Measurements from ENCODE around the gene ASXL3.

Gene ASXL3

DNA sequence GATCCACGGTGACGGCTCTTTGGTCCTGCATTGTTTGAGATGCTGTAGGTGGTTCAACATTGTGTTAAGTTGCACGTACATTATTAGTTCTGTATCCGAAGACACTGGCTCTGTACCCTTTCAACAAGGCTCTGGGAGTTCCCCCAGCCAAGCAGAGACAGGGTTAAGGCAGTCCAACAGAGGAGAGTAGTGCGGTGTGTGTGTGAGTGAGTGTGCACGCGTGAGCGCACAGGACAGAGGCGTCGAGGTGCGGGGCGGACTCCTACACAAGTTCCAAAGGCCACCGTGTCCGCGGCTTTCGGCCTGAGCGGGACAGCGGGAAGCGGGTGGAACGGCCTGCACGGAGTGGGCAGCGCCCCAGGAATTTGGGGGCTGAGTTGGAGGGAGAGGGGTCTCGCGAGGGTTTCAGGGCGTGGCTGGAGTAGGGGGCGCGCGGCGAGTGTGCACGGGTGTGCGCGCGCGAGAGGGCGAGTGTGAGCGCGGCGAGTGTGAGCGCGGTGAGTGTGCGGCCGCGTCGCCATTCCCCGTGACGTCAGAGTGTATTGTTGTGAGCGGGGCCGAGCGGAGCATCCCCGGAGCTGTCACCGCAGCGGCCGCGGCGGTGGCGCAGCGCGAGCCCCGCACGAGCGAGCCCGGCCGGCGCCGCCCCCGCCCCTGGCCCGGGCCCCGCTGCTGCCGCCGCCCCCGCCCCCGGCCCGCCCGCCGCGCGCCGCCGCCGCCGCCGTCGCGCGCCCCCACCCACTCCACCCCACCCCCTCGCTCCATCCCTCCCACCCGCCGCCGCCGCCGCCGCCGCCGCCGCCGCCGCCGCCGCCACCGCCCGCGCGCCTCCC, at the start of gene ASXL3:
ASXL3 (plus strand) TSS at position 535 of the 833 bp plus-strand sequence. CDS start 413 bp downstream, outside the sequence.
- DNase-seq (ENCODE audit: low spot score), result no peak

DNA sequence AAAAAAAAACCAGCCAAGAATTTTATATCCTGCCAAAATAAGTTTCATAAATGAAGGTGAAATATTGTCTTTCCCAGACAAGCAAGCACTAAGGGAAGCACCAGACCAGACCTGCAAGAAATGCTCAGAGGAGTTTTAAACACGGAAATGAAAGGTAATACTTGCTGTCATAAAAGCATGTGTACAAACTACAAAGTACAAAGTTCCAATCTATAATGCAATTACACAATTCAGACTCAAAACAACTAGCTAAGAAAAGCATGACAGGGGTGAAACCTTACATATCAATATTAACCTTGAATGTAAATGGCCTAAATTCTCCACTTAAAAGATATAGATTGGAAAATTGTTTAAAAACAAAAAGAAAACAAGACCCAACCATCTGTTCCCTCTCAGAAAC, 45.0 kb upstream of the ASXL3 start:
- DNase-seq (ENCODE audit: low spot score), result no peak

DNA sequence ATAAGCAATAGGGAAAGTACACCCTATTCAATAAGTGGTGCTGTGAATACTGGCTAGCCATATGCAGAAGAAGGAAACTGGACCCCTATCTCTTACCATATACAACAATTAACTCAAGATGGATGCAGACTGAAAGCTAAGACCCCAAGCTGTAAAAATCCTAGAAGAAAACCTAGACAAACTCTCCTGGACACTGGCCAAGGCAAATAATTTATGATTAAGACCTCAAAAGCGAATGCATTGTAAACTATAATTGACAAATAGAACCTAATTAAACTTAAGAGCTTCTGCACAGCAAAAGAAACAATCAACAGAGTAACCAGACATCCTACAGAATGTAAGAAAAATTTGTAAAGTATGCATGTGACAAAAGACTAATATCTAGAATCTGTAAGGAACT, 41.1 kb upstream of the ASXL3 start:
- no peak for DNase-seq (ENCODE audit: low spot score)

DNA sequence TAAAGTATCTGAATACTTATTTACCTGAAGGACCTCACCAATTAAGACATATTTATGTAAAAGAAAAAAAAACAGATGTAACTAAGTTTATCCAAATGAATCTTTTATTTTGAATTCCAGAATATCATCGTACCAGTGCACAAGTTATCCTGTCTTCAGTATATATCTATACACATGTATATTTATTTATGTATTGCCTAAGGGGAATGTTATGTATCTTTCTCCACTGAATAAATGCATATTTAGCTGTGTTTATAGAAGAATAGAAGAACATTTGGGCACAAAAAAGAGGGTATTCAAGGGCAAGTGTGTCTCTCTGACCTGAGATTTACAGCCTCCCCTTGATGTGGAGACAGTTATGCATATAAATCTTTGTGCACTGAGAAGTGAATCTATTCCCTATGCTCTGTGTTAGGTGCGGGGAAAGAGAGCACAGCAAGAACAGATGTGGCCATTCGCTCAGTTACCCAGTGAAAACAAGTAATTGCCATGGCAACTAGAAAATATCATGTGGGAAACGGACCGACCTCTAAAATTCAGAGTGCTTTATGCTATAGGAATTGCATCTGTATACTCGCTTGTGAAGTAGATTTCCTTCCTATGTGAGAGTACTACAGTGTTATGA, 39.5 kb upstream of the ASXL3 start:
- no peak for DNase-seq (ENCODE audit: low spot score)

DNA sequence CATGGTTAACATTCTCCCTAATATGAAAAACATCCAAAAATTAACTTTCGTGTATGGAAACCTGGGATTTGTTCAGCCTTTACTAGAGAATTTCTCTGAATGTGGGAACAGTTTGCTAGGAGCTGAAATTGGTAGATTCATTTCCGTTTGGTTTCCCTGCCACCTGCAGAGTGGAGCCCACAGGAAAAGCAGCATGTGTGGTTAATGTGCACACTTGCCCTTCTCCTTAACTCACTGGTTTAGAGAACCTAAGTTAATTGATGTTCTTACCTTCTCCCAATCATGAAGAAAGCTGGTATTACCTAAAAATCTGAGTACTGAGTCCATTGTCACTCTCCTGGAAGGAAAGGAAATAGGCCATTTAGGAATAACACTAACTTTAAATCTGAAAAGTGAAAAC, 37.6 kb upstream of the ASXL3 start:
- no peak for DNase-seq (ENCODE audit: low spot score)

DNA sequence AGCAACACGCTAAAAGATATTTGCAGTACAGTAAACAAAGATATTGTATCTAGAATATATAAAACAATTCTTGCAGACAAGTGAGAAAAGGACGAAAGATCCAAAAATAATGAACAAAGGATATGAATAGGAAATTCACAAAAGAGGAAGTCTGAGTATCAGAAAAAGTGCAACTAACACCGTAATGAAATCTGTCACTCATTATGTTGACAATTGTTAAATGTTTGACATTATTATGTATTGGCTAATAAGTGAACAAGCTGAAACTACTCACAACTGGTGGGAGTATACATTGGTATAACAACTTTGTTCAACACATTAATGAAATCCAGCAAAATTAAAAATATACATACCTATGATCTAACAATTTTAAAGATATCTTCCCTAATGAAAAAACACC, 36.7 kb upstream of the ASXL3 start:
- DNase-seq (ENCODE audit: low spot score), result no peak

DNA sequence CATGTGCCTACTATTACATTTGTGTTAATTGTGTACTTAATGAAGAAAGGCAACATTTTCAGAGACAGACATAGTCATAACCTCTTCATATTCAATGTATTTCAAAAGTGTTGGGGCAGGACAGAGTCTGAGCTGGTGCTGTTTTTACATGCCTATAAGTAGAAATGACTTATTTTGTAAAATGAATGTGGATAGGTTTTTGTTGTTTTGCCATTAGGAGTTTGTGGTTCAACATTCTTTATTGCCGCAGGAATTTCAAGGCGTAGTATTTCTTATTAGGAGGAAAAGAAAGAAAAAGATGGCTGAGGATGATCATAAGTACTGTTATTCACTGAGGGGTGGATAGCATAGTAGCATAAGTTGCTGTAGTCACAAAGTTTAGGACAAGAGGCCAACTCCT, 21.2 kb upstream of the ASXL3 start:
- DNase-seq (ENCODE audit: low spot score), result no peak

DNA sequence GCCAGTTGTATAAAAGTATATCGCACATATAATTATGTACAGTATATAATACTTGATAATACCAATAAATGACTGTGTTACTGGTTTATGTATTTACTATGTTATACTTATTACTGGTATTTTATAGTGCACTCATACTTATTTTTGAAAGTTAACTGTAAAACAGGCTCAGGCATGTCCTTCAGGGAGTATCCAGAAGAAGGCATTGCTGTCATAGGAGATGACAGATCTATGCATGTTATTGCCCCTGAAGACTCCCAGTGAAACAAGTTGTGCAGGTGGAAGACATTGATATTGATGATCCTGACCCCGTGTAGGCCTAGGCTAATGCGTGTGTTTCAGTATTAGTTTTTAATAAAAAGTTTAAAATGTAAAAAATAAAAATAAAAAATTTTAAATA, 20.3 kb upstream of the ASXL3 start:
- no peak for DNase-seq (ENCODE audit: low spot score)

DNA sequence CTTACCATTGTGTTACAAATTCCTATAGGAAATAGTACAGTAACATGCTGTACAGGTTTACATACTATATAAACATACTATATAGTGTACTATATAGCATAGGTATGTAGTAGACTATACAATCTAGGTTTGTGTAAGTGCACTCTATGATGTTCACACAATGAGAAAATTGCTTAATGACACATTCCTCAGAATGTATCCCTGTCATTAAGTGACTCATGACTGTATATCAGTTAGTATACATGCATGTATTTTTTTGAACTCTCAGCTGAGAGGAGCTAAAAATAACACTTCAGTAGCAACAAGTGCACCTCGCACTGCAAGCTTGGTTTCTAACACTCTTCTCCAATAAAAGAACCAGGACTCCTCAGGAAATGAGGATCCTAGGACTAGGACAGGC, 19.5 kb upstream of the ASXL3 start:
- no peak for DNase-seq (ENCODE audit: low spot score)

DNA sequence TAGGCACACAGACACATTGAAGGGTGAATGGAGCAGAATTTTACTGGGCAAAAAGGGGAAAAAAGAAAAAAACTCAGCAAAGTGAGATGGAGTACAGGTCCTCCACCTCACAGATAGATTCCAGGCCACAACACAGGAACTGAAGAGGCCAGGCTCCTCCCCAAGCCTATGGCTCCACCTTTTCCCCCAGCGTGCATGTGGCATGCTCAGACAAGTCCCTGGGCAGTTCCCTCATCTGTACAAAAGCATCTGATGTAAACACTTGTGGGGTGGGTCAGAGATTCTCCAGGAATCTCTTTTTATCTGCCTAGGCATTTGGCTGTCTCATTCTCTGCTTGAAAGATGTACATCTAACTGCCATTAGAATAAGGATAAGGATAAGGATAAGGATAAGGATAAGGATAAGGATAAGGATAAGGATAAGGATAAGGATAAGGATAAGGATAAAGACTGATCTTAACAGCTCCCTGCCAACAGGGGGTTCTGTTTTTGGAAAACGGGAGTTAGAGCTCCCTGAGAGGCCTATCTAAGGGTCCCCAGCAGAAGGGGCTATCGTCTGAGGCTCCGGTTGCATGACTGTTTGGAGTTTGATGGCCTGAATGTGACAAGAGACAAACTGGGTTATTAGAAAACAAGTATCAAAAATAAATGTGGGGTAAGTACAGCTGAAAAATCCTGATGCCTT, 17.2 kb upstream of the ASXL3 start:
- no peak for DNase-seq (ENCODE audit: low spot score)

DNA sequence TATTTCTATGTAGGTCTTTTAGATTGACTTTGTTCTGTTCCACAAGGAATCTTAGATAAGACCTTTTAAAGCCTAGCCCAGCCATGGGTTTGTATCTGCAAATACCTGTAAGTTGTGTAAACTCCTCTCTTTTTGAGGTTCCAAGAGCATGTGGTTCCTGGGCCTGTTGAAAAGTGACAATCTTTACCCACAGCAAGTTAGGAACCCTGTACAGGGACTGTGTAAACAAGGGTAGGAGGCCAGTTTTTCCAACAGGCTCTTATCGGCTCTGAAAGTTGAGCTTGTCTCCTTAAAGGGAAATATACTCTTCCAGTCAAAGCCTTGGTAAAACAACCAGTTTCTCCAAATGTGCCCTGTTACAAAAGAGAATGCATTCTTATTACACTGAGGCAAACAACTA, 15.3 kb upstream of the ASXL3 start:
- no peak for DNase-seq (ENCODE audit: low spot score)

DNA sequence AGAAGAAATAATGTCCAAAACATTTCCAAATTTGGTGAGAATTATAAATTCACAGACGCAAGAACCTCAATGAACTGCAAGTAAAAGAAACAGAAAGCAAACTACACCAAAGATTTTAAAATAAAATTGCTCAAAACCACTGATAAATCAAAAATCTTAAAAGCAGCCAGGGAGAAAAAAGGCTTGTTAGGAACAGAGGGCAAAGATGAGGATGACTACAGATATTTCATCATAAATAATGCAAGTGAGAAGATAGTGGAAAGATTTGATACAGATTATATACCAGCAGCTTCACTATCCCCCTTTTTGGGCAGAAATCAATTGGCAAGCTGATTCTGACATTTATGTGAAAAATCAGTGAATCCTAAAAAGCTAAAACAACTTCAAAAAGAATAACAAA, 10.3 kb upstream of the ASXL3 start:
- DNase-seq (ENCODE audit: low spot score), result no peak

DNA sequence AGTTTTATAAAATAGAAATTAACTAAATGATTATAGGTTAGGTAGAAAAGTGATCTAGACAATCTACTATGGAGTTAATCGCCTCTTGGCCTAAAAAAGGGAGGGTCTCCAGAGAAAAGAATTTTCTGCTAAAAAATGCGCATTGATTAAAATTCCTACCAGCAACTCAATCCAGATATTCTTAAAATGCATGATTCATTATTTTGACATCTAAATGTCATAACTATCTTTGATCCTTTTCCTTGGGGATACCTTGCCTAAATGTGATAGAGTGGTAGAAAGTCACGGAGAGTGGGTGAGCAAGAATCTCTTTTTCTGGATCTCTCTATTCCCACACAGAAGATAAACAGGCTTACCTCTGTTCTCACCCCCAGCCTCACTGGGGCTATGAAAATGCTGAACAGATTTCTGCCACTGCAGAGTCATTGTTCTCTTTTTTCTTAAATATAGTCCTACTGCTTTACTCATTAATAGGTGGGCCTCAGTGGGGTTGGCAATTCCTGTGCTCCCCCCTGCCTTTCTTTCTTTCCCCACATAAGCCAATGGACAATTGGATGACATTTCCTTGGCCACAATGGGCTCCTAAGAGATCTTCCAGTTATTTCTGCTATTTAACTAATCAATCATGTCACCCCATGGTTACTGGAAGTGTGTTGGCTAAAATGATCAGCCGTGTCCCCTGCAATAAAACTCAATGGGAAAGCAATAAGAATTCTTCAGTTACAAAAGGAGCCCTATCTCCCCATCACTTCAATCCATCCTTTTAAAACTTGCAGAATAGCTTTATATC, 5.8 kb upstream of the ASXL3 start:
- DNase-seq (ENCODE audit: low spot score), result no peak

DNA sequence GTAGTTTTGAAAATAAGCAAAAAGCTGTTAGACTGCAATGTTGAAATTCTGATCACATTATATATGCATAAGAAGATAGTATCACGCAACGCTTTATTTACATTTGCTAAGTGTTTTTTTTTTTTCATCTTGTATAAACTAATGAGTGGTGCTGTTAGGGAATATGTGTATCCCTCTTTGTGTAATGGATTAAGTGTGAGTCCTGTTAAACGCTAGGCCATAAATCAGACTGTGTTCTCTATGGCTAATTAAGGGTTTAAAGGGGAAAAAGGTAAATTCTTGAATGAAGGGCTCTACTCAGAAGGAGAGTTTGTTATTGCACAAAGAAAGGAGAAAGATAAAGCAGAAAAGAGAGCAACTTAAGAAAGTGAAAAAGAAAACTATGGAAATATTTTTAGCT, 4.8 kb upstream of the ASXL3 start:
- DNase-seq (ENCODE audit: low spot score), result no peak

DNA sequence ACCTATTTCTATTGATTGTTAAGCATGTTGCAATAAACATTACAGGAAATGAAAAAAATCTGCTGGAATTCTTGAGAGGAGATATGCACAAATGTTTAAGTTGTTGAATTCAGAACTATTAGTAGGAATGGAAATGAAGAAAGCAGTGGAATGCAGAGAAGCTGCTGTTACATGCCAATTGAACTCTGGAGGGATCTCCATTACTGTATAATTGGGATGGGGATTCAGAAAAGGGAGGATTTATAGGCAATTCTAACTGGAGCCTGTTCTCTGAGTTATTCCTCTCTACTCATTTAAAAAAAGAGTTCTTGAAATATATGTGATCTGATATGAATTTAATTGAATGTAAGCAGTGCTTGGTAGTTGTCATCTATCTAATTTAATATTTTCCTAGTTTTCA, 2.6 kb upstream of the ASXL3 start:
- DNase-seq (ENCODE audit: low spot score), result no peak

DNA sequence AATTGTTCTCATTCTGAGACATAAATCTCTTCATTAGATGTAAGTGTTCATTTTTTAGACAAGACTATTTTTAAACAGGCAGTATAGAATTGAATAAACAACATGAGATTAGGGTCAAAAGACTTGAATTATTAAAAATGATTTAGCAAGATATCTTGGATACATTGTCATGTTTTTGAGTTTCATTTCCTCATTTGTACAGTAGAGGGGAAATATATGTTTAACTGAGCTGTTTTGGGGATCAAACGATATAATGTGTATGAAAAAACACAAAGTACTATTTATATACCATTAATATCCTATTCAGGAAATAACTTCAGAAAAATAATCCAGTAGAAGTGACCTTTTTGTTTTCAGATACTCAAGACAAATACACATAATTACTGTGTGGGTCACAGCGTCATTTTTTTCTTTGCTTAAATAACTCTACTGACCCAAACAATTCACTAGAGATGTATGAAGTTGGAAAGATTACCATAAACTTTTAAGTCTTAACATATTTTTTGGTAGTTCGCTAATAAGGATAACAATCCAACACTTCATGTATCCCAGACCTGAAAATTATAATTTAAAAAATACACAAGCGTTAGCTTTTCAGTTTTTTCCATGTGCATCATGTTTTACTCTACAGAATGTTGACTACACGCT, 896 bp upstream of the ASXL3 start:
- no peak for DNase-seq (ENCODE audit: low spot score)

DNA sequence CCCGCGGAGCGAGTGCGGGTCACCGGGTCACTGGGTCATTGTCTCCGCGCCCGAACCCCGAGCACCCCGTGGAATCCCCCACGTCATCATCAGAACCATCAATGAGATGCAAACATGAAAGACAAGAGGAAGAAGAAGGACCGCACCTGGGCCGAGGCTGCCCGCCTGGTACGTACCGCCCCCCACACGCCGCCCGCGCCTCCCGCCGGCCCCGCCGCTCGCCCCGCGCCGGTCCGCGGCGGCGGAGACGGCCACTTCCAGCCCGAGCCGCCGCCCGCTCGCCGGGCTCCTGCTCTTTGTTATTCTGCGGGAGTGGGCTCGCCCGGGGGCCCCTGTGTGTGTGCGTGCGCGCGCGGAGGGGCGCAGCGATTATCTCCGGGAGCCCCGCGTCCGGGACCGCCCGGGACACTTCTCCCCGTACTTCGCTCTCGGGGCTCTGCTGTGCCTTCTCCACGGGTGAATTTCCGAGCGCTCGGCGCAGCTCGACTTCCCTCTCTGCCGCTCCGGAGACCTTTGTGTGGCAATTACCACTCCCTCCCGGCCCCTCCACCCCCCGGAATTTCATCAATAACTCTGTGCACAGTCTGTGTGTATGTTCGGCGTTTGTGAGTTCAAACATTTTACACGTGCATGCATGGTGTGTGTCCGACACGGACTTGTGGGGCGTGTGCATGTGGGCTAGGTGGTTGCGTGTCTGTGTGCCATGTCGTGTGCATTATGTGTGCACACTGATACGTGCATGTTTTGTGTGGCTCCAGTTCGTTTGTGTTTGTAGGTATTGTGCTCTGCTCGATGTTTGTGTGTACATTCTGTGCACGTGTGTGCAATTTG, 714 bp downstream of the ASXL3 start:
- no peak for DNase-seq (ENCODE audit: low spot score)

DNA sequence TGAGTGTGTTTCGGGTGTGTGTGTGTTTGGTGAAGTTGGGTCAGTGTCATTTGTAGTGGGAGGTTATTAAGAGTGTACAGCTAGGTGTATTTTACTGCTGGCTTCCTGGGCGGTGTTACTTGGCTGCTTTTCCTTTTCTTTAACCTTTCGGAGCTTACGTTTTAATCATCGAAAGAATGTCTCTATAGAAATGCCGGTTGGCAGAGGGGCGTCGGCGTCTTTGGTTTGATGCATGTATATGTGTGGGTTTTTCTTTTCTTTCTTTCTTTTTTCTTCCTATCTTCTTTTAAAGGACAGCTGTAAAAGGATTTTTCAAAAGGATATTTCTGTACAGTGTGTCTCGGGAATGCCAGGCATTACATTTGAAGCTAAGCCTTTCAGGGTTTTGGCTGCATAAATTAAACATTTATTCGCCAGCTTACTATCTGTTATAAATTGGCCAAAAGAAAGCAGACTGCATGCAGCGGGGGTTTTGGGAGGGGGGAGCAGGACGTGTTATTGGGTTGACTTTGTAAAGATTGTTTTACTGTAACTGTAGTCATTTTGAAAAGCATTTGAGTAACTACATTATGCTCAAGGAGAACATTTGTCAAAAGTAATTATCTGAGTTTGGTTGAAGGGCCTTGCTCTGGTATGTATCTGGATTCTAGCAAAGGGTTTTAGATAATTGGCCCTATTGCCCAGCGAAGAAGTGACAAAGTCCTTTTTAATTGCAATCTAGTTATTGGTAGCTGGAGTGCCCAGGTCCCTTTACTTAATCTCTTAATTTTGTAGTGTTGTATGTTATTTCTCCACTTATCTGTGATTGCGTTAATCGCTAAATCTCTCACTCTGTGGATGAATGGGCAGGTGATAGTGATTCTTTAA, 1.6 kb downstream of the ASXL3 start:
- no peak for DNase-seq (ENCODE audit: low spot score)

DNA sequence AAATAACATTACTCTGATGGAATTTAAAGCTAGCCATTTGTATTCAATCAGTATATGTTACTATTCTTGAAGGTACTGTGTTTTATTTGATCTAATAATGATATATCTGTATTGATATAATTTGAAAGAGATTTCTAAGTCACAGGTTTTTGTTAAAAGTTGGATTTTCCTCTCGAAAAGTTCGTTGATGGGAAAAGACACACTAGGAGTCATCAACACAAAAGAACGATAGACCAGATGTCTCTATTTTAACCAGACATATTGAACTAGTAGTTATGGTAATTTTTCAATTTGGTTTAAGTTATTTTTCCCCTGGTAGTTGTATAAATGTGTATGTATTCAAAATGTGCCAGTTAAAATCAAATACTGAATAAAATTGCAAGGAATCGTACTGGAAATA, 2.5 kb downstream of the ASXL3 start:
- no peak for DNase-seq (ENCODE audit: low spot score)

DNA sequence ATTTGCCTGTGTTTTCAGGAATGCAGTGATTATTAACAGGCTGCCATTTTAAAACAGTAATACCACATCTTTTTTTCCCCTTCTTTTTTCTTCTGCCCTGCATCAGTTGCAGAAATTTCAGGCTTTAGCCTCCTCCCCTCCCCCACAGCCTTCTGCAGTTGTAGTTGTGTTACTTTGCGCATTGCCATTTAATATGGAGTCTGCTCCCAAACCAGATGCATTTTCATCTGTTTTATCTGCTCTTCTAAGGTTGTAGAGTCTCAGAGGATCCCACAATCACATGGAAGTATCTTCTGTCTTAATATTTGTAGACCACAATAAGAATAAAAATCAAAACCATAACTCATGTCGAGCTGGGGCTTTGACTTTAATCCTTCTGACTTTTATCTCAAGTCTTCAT, 3.8 kb downstream of the ASXL3 start:
- no peak for DNase-seq (ENCODE audit: low spot score)
